ENCODE data around the gene PCDHB11.

DNA sequence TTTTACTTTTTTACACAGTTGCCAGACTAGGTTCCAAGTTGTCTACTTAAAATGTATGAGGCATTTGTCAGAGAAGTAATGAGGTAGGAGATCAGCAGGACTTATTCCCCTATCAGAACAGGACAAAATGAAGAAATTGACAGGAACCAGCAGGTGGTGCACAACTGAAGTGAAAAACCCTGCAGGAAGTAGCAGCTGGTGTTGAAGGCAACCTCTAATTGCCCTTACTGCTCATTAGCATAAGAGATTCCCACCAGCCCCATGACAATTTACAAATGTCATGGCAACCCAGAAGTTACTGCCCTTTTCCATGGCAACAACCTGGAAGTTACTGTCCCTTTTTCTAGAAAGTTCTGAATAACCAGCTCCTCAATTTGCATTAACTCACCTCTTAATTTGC lies 51.1 kb downstream of the PCDHB11 start:
- TF ChIP-seq, protein P1, sequence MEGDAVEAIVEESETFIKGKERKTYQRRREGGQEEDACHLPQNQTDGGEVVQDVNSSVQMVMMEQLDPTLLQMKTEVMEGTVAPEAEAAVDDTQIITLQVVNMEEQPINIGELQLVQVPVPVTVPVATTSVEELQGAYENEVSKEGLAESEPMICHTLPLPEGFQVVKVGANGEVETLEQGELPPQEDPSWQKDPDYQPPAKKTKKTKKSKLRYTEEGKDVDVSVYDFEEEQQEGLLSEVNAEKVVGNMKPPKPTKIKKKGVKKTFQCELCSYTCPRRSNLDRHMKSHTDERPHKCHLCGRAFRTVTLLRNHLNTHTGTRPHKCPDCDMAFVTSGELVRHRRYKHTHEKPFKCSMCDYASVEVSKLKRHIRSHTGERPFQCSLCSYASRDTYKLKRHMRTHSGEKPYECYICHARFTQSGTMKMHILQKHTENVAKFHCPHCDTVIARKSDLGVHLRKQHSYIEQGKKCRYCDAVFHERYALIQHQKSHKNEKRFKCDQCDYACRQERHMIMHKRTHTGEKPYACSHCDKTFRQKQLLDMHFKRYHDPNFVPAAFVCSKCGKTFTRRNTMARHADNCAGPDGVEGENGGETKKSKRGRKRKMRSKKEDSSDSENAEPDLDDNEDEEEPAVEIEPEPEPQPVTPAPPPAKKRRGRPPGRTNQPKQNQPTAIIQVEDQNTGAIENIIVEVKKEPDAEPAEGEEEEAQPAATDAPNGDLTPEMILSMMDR (IDR thresholded peaks at IDR 0.05) = no peak
- TF ChIP-seq POLR2A (IDR thresholded peaks at IDR 0.05) = no peak

Data from lower leg skin (tissue), 3 donors.